ENCODE measurements around the gene XXYLT1.

Gene XXYLT1

DNA sequence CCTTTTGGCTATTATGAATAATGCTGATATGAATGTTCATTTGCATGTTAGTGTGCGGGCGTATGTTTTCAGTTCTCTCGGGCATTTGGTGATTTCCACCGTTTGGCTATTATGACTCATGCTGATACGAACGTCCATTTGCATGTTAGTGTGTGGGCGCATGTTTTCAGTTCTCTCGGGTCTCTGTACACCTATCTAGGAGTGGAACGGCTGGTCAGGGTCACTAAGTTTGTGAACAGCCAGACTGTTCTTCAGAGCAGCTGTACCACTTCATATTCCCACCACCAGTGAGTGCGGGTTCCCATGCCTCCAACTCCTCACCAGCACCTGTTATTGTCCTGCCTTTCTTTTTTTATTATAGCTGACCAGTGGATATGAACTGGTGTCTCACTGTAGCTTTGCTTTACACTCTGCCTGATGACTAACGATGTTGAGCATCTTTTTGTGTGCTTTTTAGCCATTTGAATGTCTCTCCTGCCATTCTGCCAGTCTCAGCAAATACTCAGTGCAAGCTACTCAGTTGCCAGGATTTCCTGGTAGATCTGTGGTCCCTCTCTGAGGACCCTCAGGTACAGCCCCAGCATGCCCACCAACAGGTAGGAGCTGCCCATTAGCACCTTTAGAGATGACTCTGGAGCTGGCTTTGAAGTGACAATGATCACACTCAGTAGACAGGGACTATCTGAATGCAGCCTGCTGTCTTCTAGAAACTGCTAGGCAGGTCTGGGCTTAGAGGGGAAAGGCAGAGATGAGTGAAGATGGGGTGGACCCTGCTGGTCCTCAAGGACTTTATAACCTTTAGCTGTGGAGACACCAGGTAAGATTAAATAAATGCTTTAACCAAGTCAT is 141.1 kb downstream of the XXYLT1 start:
- H3K4me3 ChIP-seq (ENCODE audit: low read depth, low read length, poor library complexity, severe bottlenecking) = no peak overlapping the region

DNA sequence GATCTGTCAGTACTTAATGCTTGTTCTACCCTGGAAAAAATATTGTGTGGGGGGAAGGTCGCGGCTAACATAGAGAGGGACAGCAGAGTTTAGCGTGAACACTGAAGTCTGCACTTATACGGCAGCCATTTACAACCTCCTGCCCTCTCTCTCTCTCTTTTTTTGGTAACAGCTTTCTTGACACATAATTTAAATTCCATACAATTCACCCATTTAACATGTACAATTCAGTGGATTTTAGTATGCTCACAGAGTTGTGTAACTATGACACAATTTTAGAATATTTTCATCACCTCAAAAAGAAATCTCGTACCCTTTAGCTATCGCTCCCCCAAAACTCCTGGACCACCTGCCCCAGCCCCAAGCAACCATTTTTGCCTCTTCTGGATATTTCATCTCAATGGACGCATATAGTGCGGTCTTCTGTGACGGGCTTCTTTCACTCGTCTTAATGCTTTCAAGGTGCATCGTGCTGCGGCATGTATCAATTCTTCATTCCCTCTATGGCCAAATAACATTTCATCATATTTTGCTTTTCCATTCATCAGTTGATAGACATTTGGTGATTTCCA is 141.8 kb downstream of the XXYLT1 start:
- Histone ChIP-seq H3K36me3 (ENCODE audit: insufficient read depth, low read length) (no peaks in the 10 kb centered on the region), H3K4me2 (ENCODE audit: low read length) (no peak overlapping the region), H2AFZ (ENCODE audit: low read length) (no peak overlapping the region), H4K20me1 (ENCODE audit: insufficient read depth, low read length) (no peaks in the 10 kb centered on the region), H3K27me3 (ENCODE audit: insufficient read depth, low read length) (peaks cover 3% of the 10 kb centered on the region; the same call in 1 of the 2 replicates), H3K9me2 (ENCODE audit: low read depth, low read length) (no peaks in the 10 kb centered on the region), H3K9me3 (ENCODE audit: low read length) (no peaks in the 10 kb centered on the region), H3K4me1 (ENCODE audit: insufficient read depth, low read length, severe bottlenecking) (no peaks in the 10 kb centered on the region), H3F3A (ENCODE audit: insufficient read depth, low read length) (no peaks in the 10 kb centered on the region), H3K79me2 (ENCODE audit: insufficient read depth, low read length) (no peaks in the 10 kb centered on the region), H3K27ac (ENCODE audit: low read depth, low read length, poor library complexity, severe bottlenecking) (no peak overlapping the region), H3K4me3 (ENCODE audit: low read depth, low read length, poor library complexity, severe bottlenecking) (no peak overlapping the region), H3K9ac (ENCODE audit: low read length) (no peak overlapping the region)
- TF ChIP-seq EZH2 (IDR thresholded peaks at IDR 0.05; ENCODE audit: borderline replicate concordance, low read length) = no peak
- TF ChIP-seq CTCF (IDR thresholded peaks at IDR 0.05; ENCODE audit: low read length) = no peak

More for the DNA sequence above, 141.1 kb downstream of the XXYLT1 start:
- Histone ChIP-seq H2AFZ (ENCODE audit: low read length) (no peak overlapping the region), H3K36me3 (ENCODE audit: insufficient read depth, low read length) (no peaks in the 10 kb centered on the region), H3K9ac (ENCODE audit: low read length) (no peak overlapping the region), H3K79me2 (ENCODE audit: insufficient read depth, low read length) (no peaks in the 10 kb centered on the region), H3K4me2 (ENCODE audit: low read length) (no peak overlapping the region), H3K9me3 (ENCODE audit: low read length) (no peaks in the 10 kb centered on the region), H3K9me2 (ENCODE audit: low read depth, low read length) (no peaks in the 10 kb centered on the region), H3K4me1 (ENCODE audit: insufficient read depth, low read length, severe bottlenecking) (no peaks in the 10 kb centered on the region), H3F3A (ENCODE audit: insufficient read depth, low read length) (no peaks in the 10 kb centered on the region), H4K20me1 (ENCODE audit: insufficient read depth, low read length) (no peaks in the 10 kb centered on the region), H3K27me3 (ENCODE audit: insufficient read depth, low read length) (peaks cover 3% of the 10 kb centered on the region; the same call in 1 of the 2 replicates), H3K27ac (ENCODE audit: low read depth, low read length, poor library complexity, severe bottlenecking) (no peak overlapping the region)
- no peak for TF ChIP-seq CTCF (IDR thresholded peaks at IDR 0.05; ENCODE audit: low read length)
- TF ChIP-seq EZH2 (IDR thresholded peaks at IDR 0.05; ENCODE audit: borderline replicate concordance, low read length) = no peak

GRCh38 chr3:195128255-195129071 is 142.5 kb downstream of the XXYLT1 start:
- Histone ChIP-seq H3F3A (ENCODE audit: insufficient read depth, low read length) (no peaks in the 10 kb centered on the region), H3K9me3 (ENCODE audit: low read length) (no peaks in the 10 kb centered on the region), H3K4me1 (ENCODE audit: insufficient read depth, low read length, severe bottlenecking) (no peaks in the 10 kb centered on the region), H3K27ac (ENCODE audit: low read depth, low read length, poor library complexity, severe bottlenecking) (no peak overlapping the region), H2AFZ (ENCODE audit: low read length) (no peak overlapping the region), H4K20me1 (ENCODE audit: insufficient read depth, low read length) (no peaks in the 10 kb centered on the region), H3K4me2 (ENCODE audit: low read length) (no peak overlapping the region), H3K36me3 (ENCODE audit: insufficient read depth, low read length) (no peaks in the 10 kb centered on the region), H3K79me2 (ENCODE audit: insufficient read depth, low read length) (no peaks in the 10 kb centered on the region), H3K27me3 (ENCODE audit: insufficient read depth, low read length) (peaks cover 3% of the 10 kb centered on the region; the same call in 1 of the 2 replicates), H3K4me3 (ENCODE audit: low read depth, low read length, poor library complexity, severe bottlenecking) (no peak overlapping the region), H3K9ac (ENCODE audit: low read length) (no peak overlapping the region), H3K9me2 (ENCODE audit: low read depth, low read length) (no peaks in the 10 kb centered on the region)
- TF ChIP-seq CTCF (IDR thresholded peaks at IDR 0.05; ENCODE audit: low read length) (no peak), EZH2 (IDR thresholded peaks at IDR 0.05; ENCODE audit: borderline replicate concordance, low read length) (no peak)
